IgD-negative memory B cell (primary cell): ENCODE measurements around the gene PLCXD3. TPM values are rescaled to one million over a fixed set of nuclear protein-coding genes. Genes with fewer than 3 reads are reported as not detected.

Experiments used
- H3K27ac Mint-ChIP-seq, 3 donors: one replicate each; pipeline ENCODE4 v1.8.0; 2020 to 2022; ENCODE audit warnings: mild to moderate bottlenecking in 3 of 3, mixed read lengths in 3 of 3, moderate library complexity in 1 of 3
- H3K27me3 Mint-ChIP-seq: one replicate; pipeline ENCODE4 v1.8.0; 2021; ENCODE audit warnings: mixed read lengths
- H3K36me3 Mint-ChIP-seq: one replicate; pipeline ENCODE4 v1.8.0; 2020; ENCODE audit warnings: mild to moderate bottlenecking, mixed read lengths
- H3K4me1 Mint-ChIP-seq, 3 donors: one replicate each; pipeline ENCODE4 v1.8.0; 2020 to 2022; ENCODE audit warnings: mixed read lengths in 3 of 3, mild to moderate bottlenecking in 1 of 3
- H3K4me3 Mint-ChIP-seq, 4 donors: one replicate each; pipeline ENCODE4 v1.8.0; 2020 to 2022; ENCODE audit warnings: mild to moderate bottlenecking in 4 of 4, mixed read lengths in 4 of 4, moderate library complexity in 3 of 4
- H3K9me3 Mint-ChIP-seq, 3 donors: one replicate each; pipeline ENCODE4 v1.8.0; 2020 to 2021; ENCODE audit warnings: mixed read lengths in 3 of 3, mild to moderate bottlenecking in 1 of 3
- polyA plus RNA-seq: library from polyadenylated mRNA; unstranded; fragments of 300-500 nt; fragmentation: Illumina TruSeq; gene quantifications from one replicate; pipeline ENCODE4 v1.2.3, GENCODE V29; 2021

The PLCXD3 gene
- polyA plus RNA-seq, 1 donor from 2014 or later: not detected

DNA sequence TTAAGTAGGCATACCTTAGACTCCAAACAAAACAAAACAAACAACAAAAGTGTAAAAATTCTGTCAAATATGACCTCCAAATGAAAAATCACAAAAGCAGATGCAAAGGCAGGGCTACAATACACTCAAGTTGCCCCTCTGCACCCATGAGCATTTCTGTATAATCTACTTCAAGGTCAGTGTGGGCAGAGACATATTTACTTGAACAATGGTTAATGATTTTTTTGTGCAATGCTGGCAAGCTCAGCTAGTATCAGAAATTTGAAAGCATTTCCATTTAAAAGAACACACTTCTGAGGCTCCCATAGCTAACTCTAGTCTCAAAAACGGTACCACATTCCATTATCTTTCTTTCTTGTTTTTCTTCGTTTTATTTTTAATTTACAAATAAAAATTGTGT lies 57.9 kb downstream of the PLCXD3 start:
- no peaks in the 10 kb centered on the region for H3K4me1 Mint-ChIP-seq
- H3K36me3 Mint-ChIP-seq: no peaks in the 10 kb centered on the region
- H3K4me3 Mint-ChIP-seq: no peak overlapping the region
- H3K27me3 Mint-ChIP-seq: no peaks in the 10 kb centered on the region
- no peak overlapping the region for H3K27ac Mint-ChIP-seq
- H3K9me3 Mint-ChIP-seq: peaks cover 0 to 4% (median 0%) of the 10 kb centered on the region in 3 donors

DNA sequence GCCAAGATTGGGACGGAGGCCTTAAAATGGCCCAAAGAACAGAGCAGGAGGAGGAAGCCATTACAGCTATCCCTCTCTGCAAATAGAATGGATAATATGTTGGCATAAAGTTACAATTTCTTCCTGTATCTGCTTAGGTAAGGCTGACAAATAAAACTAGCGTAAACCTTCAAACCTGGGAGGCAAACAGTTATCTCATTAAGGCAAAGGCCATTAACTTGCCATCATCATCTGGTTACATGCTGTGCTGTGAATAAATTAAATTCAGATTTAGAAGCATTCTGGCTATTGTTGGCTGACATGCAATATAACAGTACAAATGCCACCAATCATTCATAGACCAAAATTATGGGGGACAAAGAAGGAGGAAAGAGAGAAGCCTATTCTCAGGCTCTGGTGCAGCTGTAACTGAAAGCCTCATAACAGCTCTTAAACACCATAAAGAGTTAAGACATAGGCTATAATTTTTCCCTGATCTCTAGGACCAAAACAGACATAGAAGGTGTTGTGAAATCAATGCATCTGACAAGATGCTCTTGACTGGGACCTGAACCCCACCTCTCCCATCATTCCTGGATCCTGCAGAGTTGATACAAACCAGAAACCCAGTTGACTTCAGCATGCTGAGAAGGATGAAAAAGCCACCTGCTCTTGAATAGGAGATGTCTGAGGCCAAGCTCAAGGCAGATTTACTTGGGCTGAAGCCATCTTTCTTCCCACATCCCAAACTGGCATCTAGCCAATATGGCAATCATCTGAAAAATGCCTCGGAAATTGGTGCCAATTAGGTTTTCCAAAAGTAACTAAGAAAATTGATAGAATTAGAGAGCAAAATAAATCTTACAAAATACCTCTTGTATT lies 62.5 kb downstream of the PLCXD3 start:
- no peaks in the 10 kb centered on the region for H3K27me3 Mint-ChIP-seq
- H3K36me3 Mint-ChIP-seq: no peaks in the 10 kb centered on the region
- H3K9me3 Mint-ChIP-seq: peaks cover 0 to under 1% (median 0%) of the 10 kb centered on the region in 3 donors
- no peaks in the 10 kb centered on the region for H3K4me1 Mint-ChIP-seq
- no peak overlapping the region for H3K4me3 Mint-ChIP-seq
- H3K27ac Mint-ChIP-seq: no peak overlapping the region

DNA sequence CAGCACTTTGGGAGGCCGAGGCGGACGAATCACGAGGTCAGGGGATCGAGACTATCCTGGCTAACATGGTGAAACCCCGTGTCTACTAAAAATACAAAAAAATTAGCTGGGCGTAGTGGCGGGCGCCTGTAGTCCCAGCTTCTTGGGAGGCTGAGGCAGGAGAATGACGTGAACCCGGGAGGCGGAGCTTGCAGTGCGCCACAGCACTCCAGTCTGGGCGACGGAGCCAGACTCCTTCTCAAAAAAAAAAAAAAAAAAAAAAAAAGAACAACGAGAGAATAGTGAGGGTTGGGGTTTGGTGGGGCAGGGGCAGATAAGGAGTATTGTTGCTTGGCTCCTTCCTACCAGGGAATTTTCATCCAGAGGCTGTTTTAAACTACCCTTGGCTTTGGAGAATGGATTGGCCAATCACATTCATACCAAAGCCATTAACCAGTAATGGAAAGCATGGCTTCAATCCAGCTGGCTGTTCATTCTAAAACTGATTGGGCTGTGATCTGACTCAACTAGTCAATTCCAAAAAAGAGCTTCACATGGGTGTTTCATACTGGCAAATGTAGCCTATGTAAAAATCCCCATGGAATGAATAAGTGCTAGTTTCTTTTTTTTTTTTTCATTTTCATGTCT lies 64.4 kb downstream of the PLCXD3 start:
- no peak overlapping the region for H3K4me3 Mint-ChIP-seq
- no peaks in the 10 kb centered on the region for H3K4me1 Mint-ChIP-seq
- peaks cover 0 to 4% (median 2%) of the 10 kb centered on the region in 3 donors for H3K9me3 Mint-ChIP-seq
- H3K27me3 Mint-ChIP-seq: no peaks in the 10 kb centered on the region
- H3K27ac Mint-ChIP-seq: no peak overlapping the region
- H3K36me3 Mint-ChIP-seq: no peaks in the 10 kb centered on the region

DNA sequence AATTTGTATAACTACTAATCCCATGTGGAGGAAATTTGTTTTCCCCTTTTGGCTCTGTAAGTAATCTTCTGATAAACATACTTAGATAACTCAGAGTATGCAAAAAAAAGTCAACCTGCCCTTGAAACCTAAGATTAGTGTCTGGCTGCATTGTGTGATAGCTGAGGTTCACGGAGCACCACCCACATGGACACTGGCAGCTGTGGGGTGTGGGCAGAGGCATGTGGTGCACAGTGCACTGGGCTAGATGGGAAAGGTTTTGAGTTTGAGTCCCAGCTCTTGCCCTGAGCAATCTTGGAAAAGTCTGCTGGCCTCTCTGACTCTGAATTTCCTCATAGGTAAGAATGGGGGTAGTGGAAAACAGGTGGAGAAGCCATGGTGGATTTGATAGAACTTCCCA lies 75.1 kb downstream of the PLCXD3 start:
- Mint-ChIP-seq H3K27ac (no peak overlapping the region), H3K27me3 (no peaks in the 10 kb centered on the region), H3K4me1 (no peaks in the 10 kb centered on the region), H3K4me3 (no peak overlapping the region), H3K9me3 (peaks cover 3 to 6% (median 3%) of the 10 kb centered on the region in 3 donors), H3K36me3 (no peaks in the 10 kb centered on the region)

DNA sequence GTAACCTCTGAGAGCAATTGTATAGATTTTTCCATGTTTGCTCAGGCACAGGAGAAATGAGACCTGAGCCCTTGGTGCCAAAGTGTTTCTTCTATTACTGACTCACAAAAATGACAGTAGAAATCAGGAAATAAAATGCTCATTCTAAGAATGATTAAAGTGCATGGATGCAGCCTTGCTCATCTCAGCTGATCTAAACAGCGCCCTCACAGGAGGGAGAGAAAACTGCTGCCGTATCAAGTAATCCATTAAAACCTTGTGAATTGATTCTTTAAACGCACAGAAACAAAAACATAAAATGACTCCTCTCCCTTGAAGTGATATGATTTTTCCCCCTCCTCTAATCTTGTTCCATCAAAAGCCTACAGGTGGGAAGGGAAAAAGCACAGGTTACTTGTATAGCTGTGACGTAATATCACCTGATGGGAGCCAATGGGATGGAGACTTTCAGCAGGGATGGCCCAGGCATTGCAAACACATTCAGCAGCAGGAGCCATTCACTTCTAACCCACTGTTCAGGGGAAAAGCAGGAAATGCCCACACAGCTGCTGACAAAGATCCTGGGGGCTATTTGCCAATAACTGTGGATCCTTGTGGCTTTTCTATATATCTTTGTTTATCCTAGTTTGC lies 76.7 kb downstream of the PLCXD3 start:
- H3K4me1 Mint-ChIP-seq: no peaks in the 10 kb centered on the region
- H3K27ac Mint-ChIP-seq: no peak overlapping the region
- no peak overlapping the region for H3K4me3 Mint-ChIP-seq

DNA sequence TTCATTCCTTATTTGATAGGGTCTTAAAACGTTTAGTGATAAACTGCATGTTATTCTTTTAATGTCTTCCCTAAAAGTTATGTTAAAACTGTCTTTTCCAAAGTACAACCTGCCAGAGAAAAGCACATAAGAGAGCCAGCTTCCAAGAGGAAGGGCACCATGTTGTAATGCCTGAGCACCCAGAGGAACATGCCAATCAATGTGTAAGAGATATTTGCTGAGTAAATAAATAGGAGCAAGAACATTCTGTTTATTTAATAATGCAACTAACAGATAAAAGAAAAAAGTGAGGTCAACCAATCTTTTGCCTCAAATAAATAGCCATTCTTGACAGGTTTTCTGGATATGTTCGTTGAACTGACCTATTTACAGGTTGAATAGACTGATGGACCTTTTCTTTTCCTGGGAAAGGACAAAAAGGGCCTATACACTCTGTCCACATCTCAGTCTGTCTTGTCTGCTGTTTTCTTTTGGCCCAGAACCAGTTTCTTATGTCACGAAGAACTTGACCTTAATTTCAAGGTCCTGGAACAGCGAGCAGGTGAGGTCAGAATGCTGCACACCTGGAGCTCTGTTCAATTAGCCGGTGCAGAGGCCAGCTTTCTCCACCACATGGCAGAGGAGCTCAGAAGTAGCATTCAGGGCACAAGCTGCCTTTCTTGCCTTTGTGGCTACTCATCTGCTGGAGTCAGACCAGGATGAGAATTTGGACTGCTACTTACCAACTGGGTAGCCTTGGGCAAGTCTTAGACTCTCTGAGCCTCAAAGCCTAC lies 77.7 kb downstream of the PLCXD3 start:
- no peaks in the 10 kb centered on the region for H3K27me3 Mint-ChIP-seq
- H3K36me3 Mint-ChIP-seq: no peaks in the 10 kb centered on the region
- no peaks in the 10 kb centered on the region for H3K4me1 Mint-ChIP-seq
- peaks cover 0 to 3% (median 2%) of the 10 kb centered on the region in 3 donors for H3K9me3 Mint-ChIP-seq
- H3K27ac Mint-ChIP-seq: no peak overlapping the region
- H3K4me3 Mint-ChIP-seq: no peak overlapping the region

More for the DNA sequence above, 76.7 kb downstream of the PLCXD3 start:
- Mint-ChIP-seq H3K36me3 (no peaks in the 10 kb centered on the region), H3K27me3 (no peaks in the 10 kb centered on the region), H3K9me3 (peaks cover 0 to 3% (median 3%) of the 10 kb centered on the region in 3 donors)

DNA sequence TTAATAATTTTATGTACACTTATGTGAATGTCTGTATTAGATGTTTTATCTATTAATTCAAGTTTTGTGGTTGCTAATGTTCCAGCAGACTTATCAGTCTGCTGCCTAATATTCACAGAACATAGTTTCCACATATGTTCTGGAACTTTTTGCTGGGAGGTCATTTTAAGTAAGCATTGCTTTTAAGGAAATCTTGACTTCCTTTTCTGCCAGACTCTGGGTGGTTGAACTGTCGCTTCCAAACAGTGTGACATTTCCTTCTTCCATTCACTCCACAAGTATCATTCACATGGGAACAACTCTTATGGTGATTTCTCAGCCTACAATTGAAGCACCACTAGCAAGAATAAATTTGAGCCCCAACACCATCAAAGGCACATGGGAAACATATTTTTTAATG lies 82.9 kb downstream of the PLCXD3 start:
- Mint-ChIP-seq H3K4me1 (no peaks in the 10 kb centered on the region), H3K27ac (no peak overlapping the region), H3K9me3 (peaks cover 0 to 2% (median 0%) of the 10 kb centered on the region in 3 donors), H3K4me3 (no peak overlapping the region), H3K27me3 (no peaks in the 10 kb centered on the region), H3K36me3 (no peaks in the 10 kb centered on the region)

DNA sequence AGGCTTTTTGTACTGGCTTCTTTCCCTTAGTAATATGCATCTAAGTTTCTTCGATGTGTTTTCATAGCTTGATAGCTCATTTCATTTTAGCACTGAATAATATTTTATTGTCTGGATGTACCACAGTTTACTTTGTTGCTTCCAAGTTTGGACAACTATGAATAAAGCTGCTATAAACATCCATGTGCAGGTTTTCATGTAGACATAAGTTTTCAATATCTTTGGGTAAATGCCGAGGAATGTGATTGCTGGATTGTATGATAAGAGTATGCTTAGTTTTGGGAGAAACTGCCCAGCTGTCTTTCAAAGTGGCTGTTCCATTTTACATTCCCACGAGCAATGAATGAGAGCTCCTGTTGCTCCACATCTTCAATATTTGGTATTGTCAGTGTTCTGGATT lies 84.7 kb downstream of the PLCXD3 start:
- no peaks in the 10 kb centered on the region for H3K4me1 Mint-ChIP-seq
- H3K4me3 Mint-ChIP-seq: no peak overlapping the region
- H3K36me3 Mint-ChIP-seq: no peaks in the 10 kb centered on the region
- no peaks in the 10 kb centered on the region for H3K27me3 Mint-ChIP-seq
- no peak overlapping the region for H3K27ac Mint-ChIP-seq
- peaks cover 0 to 2% (median 0%) of the 10 kb centered on the region in 3 donors for H3K9me3 Mint-ChIP-seq

DNA sequence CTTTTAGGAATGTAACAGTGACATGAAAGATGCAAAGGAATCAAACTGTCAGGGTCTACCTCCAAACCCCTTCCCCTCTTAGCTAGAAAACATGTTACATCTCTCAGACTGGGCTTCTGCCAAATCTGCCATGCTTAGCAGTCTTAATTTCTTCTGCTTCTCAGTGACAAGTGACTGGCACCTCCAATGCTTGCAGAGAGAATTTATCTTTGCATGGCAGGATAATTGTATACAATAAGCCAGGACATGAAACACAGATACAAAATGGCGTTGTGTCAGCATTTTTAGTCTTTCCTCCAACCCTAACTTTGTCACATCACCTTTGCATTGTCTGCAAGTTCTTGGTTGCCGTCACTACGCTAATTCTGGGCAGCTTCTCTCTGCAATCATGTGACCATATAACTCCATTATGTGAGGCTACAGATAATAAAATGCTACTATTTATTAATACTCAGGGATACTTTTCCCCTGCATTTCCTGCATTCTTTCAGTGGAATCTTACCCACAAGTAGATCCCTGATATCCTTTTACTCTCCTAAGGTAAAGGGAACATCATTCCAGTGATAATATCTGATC lies 89.8 kb downstream of the PLCXD3 start:
- Mint-ChIP-seq H3K4me1 (no peaks in the 10 kb centered on the region), H3K36me3 (peaks cover 3% of the 10 kb centered on the region), H3K27ac (no peak overlapping the region), H3K9me3 (no peaks in the 10 kb centered on the region), H3K27me3 (no peaks in the 10 kb centered on the region), H3K4me3 (no peak overlapping the region)

DNA sequence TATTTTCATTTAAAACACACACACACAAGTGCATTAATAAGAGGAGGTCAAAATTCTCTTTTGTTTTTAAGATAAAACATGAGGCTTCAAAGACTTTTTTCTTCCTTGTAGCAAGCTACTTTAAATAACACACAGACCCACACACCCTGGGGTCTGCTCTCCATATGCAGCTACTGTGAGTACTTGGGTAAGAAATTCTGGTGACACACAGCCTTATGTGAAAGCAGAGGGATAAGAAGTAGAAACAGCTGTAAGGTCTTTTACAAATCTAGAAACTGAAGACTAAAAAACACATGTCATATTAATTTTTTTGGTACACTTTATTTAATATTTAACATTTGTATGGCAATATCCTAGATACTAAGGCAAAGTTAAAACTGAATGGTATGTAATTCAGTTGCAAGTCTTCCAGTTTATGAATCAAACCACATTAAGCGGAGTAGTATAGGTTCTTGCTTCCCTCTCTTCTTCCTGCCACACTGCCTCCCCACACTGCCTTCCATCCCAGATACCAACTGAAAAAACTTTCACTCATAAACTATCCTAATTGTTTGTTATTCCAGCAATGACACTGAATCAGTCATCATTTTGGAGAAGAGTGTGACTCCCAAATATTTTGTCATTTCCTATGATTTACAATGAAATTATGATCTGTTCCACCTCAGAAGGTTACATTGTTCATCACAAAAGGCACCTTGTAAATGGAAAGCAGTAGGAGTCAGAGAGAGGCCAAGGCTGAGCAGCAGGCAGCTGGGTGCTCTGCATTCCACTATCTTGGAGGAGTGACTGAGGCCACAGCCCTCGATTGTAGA lies 92.0 kb downstream of the PLCXD3 start:
- Mint-ChIP-seq H3K4me1 (no peaks in the 10 kb centered on the region), H3K27ac (no peak overlapping the region), H3K4me3 (no peak overlapping the region), H3K9me3 (no peaks in the 10 kb centered on the region), H3K27me3 (no peaks in the 10 kb centered on the region), H3K36me3 (peaks cover 3% of the 10 kb centered on the region)

DNA sequence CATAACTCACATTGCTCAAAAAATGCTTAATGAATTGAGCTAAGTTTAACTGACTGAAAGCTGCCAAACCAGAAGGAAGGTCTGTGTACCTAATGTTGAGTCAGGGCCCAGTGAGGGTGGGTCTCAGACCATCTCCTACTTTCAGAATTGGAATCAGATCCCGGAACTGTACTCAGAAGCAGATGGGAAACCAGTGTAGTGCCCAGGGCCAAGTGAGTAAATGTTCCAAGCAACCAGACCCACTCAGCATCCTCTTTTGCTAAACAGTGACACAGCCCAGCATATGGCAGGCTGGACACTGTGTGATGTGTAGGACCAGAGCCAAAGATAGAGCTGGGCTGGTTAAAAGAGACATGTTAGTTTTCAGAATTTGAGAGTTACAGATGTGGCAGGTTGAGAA lies 94.1 kb downstream of the PLCXD3 start:
- Mint-ChIP-seq H3K9me3 (peaks cover 0 to 3% (median 0%) of the 10 kb centered on the region in 3 donors), H3K36me3 (peaks cover 3% of the 10 kb centered on the region), H3K4me3 (no peak overlapping the region), H3K4me1 (no peaks in the 10 kb centered on the region), H3K27me3 (peaks cover 2% of the 10 kb centered on the region), H3K27ac (no peak overlapping the region)

DNA sequence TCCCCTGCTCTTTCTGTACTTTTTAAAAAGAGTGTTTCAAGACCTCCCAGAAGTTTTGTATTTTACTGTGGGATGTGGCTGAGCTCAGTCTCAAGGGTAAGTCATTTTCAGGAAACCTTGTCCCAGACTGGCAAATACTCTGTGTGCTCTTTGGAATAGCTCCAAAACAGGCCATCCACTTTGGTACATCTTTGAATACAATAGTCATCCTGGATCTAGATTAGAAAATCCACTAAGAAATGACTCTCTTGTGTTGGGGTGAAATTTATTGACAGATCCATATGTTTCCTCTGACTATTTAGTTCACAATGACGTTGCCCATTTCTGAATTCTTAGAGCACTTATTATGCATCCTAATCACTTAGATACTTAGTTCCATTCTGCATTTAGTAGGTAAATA lies 95.2 kb downstream of the PLCXD3 start:
- Mint-ChIP-seq H3K9me3 (peaks cover 0 to 3% (median 0%) of the 10 kb centered on the region in 3 donors), H3K4me3 (no peak overlapping the region), H3K27me3 (peaks cover 2% of the 10 kb centered on the region), H3K27ac (no peak overlapping the region), H3K36me3 (peaks cover 3% of the 10 kb centered on the region), H3K4me1 (no peaks in the 10 kb centered on the region)

DNA sequence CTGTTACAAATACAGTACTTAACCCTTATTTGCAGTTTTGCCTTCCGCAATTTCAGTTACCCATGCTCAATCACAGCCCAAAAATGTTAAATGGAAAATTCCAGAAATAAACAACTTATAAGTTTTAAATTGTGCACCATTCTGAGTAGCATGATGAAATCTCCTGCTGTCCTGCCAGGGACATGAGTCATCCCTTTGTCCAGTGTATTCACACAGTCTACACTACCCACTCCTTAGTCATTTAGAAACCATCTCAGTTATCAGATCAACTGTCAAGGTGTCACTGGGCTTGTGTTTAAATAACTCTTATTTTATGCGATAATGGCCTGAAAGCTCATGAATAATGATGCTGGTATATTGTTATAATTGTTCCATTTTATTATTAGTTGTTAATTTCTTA lies 95.8 kb downstream of the PLCXD3 start:
- H3K36me3 Mint-ChIP-seq: peaks cover 3% of the 10 kb centered on the region
- no peak overlapping the region for H3K27ac Mint-ChIP-seq
- H3K27me3 Mint-ChIP-seq: peaks cover 2% of the 10 kb centered on the region
- H3K4me3 Mint-ChIP-seq: no peak overlapping the region
- H3K9me3 Mint-ChIP-seq: peaks cover 0 to 3% (median 0%) of the 10 kb centered on the region in 3 donors
- H3K4me1 Mint-ChIP-seq: no peaks in the 10 kb centered on the region

DNA sequence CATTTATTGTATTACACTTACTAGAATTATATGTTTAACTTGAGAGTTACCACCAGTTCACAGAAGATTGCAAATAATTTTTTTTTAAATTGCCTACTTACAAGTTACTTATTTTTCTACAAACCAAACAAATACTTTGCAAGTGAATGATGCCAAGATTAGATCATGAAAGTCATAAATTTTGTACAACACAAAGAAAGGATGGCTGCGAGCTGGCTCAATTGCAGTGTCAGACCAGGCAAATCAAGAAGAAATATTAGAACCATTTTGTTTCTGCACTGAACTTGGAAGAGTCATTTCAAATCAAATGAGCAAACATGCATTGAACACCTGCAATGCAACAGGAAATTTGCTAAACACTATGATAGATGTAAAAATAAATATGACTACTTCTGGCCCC lies 97.3 kb downstream of the PLCXD3 start:
- H3K27me3 Mint-ChIP-seq: peaks cover 2% of the 10 kb centered on the region

More for the DNA sequence above, 97.3 kb downstream of the PLCXD3 start:
- H3K36me3 Mint-ChIP-seq: peaks cover 3% of the 10 kb centered on the region
- peaks cover 0 to 3% (median 0%) of the 10 kb centered on the region in 3 donors for H3K9me3 Mint-ChIP-seq
- H3K4me3 Mint-ChIP-seq: no peak overlapping the region
- no peaks in the 10 kb centered on the region for H3K4me1 Mint-ChIP-seq
- H3K27ac Mint-ChIP-seq: no peak overlapping the region
